Left cardiac atrium (tissue), 4 donors: ENCODE measurements around the gene PPP1R10. TPM values are rescaled to one million over a fixed set of nuclear protein-coding genes. Genes with fewer than 3 reads are reported as not detected.

Source experiments
- ATAC-seq, 2 donors: fragments of 200-7000 bp; cut with Tn5 transposase; one replicate each; pipeline ENCODE4 v1.9.1; 2020; ENCODE audit warnings: mild to moderate bottlenecking in 2 of 2, moderate library complexity in 2 of 2
- DNase-seq: peaks from one replicate; pipeline ENCODE4 v3.0.0-alpha.2; 2020
- intact Hi-C, 2 donors: fragments of 100-400 bp; cut with DNase I; formaldehyde crosslinking; loops; one replicate each; pipeline versions ENCODE4 v1.14.1 to v1.15.1; 2022 to 2023
- total RNA-seq, 2 donors: library from RNA; stranded (reverse); fragmentation: NEBNext Ultra II Directional; extraction: Animal tissue kit (Norgen Biotek cat#: 25700); gene quantifications; one replicate each; pipeline ENCODE4 v1.2.1, GENCODE V29; 2021
- donor health status: DM: no; HTN: yes; CAD: no.
- donor health status: DM: no; HTN: yes; CAD: no; lungs with severe emphysema.
- donor health status: DM: yes; HTN: yes; CAD: no.
- donor health status: Dilated cardiomyopathy.

PPP1R10 gene
- total RNA-seq, 2 donors from 2014 or later, result 37.3 to 42.1 TPM

GRCh38 chr6:30601815-30602641, 15.0 kb downstream of the PPP1R10 start:
- ATAC-seq, result no peak
- intact Hi-C loops, result no loop called here
- no peak for DNase-seq

DNA sequence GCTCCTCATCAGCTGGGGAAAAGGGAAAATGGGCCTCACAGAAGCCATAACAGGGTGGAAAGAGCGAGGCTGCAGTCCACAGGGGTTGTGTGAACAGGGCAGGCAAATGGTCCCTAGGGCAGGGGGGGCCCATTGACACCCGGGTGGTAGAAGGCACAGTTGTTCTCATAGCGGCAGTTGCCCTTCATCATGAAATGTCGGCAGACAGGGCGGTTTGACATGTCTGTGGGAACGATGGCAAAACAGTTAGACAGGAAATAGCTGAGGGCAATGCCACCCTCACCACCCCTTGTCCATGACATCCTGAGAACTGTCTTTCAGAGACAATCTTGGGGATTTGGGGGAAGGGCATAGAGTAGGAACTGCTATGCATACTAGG, 15.6 kb downstream of the PPP1R10 start:
- DNase-seq, result no peak
- ATAC-seq, result no peak
- intact Hi-C loops, result no loop called here

GRCh38 chr6:30600451-30600961, 16.5 kb downstream of the PPP1R10 start:
- DNase-seq (peak; percentile 44), ATAC-seq (no peak)
- intact Hi-C loops, result no loop called here

DNA sequence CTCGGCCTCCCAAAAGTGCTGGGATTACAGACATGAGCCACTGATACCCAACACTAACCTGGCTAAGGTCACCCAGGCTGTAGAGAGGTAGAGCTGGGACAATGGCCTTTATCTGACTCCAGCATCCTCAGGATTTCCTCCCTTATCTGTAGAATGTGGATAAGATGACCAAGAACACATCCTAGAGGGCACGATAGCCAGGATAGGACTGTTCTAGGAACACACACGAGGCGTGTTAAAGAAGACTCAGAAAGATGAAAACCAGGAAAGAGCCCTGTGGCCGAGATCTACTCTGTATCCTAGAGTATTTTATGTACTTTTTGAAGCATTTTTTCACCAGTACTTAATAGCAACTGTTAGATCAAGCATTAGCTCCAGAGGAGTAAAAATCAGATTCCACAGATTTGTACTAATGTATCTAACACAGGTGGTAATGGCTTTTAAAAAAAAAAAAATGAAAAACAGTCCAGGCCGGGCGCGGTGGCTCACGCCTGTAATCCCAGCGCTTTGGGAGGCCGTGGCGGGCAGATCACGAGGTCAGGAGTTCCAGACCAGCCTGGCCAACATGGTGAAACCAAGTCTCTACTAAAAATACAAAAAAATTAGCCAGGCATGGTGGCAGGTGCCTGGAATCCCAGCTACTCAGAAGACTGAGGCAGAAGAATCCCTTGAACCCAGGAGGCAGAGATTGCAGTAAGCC, 17.3 kb downstream of the PPP1R10 start:
- intact Hi-C loops, result loop anchor here in 1 of 2 donors (5.0 kb wide), 1 partner anchor 117 kb away; no protein-coding TSS in a partner anchor
- no peak for ATAC-seq
- DNase-seq, result no peak

- ATAC-seq, result no peak
- no peak for DNase-seq
- intact Hi-C loops, result loop anchor here in 1 of 2 donors (5.0 kb wide), 1 partner anchor 117 kb away; no protein-coding TSS in a partner anchor
These were observed 18.0 kb downstream of the PPP1R10 start for GRCh38 chr6:30598912-30599624.

DNA sequence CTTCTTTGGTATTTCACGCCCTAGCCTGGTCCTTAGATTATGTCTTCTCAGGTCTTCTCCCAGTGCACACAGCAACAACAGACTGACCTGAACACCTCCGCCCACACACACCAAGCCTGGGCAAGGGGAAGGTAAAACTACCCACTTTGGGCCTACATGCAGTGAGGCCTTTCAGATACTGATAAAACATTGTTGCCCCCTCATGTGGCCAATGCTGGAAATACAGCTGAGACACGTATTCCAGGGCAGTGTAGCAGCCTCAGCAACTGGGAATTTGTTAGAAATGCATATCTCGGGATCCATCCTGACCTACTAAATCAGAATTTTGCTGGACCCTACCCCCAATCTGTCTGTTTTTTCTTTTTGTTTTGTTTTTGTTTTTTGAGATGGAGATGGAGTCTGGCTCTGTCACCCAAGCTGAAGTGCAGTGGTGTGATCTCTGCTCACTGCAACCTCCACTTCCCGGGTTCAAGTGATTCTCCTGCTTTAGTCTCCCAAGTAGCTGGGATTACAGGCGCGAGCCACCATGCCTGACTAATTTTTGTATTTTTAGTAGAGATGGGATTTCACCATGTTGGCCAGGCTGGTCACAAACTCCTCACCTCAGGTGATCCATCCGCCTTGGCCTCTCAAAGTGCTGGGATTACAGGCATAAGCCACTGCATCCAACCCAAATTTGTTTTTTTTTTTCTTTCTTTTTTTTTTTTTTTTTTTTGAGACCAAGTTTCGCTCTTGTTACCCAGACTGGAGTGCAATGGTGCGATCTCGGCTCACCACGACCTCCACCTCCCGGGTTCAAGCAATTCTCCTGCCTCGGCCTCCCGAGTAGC, 19.5 kb downstream of the PPP1R10 start:
- ATAC-seq (peak; percentile 71 to 77), DNase-seq (peak; percentile 82)
- intact Hi-C loops, result loop anchor here in 1 of 2 donors (5.0 kb wide), 1 partner anchor 115 kb away; no protein-coding TSS in a partner anchor

DNA sequence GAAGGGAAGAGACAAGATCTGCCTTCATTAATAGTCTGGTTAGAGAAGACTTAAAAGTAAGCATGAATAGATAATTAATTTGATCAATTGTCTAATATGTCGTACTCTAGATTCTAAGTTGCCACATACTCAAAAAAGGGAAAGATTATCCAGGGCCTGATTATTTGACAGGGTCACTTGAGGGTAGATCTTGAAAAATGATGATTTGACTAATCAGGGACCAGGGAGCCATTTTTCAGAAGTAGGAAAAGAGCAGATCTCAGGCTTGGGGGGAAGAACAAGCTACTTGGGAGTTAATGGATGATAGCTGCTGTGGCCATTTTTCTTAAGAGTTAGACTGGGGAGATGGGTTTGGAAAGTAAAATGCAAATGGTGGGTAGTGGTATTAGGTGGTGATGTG, 24.8 kb downstream of the PPP1R10 start:
- ATAC-seq, result no peak
- intact Hi-C loops, result loop anchor here in 1 of 2 donors (5.0 kb wide), 1 partner anchor 45 kb away; no protein-coding TSS in a partner anchor

DNA sequence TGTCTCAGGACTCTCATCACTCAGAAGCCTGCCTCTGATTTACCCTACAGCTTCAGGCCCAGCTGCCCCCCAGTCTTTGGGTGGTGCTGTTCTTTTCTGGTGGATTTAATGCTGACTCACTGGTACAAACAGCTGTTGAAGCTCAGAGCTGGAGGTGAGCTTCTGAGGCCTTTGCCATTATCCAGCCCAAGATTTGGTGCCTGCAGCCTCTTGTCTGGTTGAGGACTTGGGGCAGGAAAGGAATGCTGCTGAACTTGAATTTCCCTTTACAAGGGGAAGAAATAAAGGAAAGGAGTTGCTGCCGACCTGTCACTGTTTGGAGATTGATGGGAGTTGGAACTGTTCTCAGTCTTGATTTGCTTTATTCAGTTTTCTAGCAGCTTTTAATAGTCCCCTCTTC, 26.0 kb downstream of the PPP1R10 start:
- peak in 1 of 2 donors; percentile 16 for ATAC-seq
- DNase-seq, result no peak
- intact Hi-C loops, result loop anchor here in 1 of 2 donors (5.0 kb wide), 1 partner anchor 44 kb away; no protein-coding TSS in a partner anchor

More for the DNA sequence above, 24.8 kb downstream of the PPP1R10 start:
- DNase-seq, result no peak

DNA sequence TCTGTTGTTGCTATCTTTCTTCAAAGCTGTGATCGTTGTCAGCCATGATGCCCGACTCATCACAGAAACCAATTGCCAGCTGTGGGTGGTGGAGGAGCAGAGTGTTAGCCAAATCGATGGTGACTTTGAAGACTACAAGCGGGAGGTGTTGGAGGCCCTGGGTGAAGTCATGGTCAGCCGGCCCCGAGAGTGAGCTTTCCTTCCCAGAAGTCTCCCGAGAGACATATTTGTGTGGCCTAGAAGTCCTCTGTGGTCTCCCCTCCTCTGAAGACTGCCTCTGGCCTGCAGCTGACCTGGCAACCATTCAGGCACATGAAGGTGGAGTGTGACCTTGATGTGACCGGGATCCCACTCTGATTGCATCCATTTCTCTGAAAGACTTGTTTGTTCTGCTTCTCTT, 26.5 kb downstream of the PPP1R10 start:
- intact Hi-C loops, result loop anchor here in 1 of 2 donors (5.0 kb wide), 1 partner anchor 43 kb away; no protein-coding TSS in a partner anchor
- DNase-seq (no peak), ATAC-seq (no peak)

- ATAC-seq (no peak), DNase-seq (no peak)
- intact Hi-C loops, result loop anchor here in 1 of 2 donors (5.0 kb wide), 1 partner anchor 43 kb away; no protein-coding TSS in a partner anchor
These were observed 27.2 kb downstream of the PPP1R10 start for GRCh38 chr6:30589754-30590358.

DNA sequence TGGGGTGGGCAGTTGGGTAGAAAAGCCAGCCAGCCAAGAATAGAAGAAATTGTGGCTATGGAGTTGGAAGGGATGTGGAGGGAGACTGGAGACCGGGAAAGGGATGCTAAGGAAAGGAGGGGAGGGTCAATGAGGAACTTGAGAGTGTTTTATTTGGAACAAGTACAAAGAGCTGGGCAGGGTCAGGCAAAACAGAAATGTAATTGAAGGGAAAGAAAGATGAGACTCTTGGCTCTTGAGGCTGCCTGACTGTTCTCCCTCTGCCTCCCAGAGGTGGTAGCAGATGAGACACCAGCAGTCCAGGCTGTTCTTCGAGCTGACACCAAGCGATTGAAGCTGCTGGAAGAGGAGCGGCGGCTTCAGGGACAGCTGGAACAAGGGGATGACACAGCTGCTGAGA, 33.1 kb downstream of the PPP1R10 start:
- DNase-seq, result no peak
- no peak for ATAC-seq
- intact Hi-C loops, result no loop called here

DNA sequence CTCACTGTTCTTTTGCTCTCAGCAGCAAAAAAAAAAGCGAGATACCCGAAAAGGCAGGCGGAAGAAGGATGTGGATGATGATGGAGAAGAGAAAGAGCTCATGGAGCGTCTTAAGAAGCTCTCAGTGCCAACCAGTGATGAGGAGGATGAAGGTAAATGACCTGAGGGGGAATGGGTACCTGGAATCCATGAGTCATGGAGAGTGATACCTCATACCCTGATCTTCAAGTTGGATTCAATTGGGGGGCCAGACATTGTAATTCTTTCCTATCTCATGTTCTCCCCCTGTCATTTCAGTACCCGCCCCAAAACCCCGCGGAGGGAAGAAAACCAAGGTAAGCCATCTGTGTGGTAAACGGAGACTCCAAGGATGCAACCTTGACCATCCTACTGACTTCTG, 39.0 kb downstream of the PPP1R10 start:
- DNase-seq (no peak), ATAC-seq (no peak)
- intact Hi-C loops, result no loop called here

GRCh38 chr6:30573113-30573512, 43.9 kb downstream of the PPP1R10 start:
- intact Hi-C loops, result no loop called here
- ATAC-seq, result no peak

GRCh38 chr6:30572148-30572547, 44.9 kb downstream of the PPP1R10 start:
- ATAC-seq, result no peak
- intact Hi-C loops, result no loop called here
- no peak for DNase-seq

More at GRCh38 chr6:30573113-30573512, 43.9 kb downstream of the PPP1R10 start:
- no peak for DNase-seq

- no peak for ATAC-seq
- intact Hi-C loops, result no loop called here
- no peak for DNase-seq
These were observed 45.3 kb downstream of the PPP1R10 start for GRCh38 chr6:30571762-30572082.

DNA sequence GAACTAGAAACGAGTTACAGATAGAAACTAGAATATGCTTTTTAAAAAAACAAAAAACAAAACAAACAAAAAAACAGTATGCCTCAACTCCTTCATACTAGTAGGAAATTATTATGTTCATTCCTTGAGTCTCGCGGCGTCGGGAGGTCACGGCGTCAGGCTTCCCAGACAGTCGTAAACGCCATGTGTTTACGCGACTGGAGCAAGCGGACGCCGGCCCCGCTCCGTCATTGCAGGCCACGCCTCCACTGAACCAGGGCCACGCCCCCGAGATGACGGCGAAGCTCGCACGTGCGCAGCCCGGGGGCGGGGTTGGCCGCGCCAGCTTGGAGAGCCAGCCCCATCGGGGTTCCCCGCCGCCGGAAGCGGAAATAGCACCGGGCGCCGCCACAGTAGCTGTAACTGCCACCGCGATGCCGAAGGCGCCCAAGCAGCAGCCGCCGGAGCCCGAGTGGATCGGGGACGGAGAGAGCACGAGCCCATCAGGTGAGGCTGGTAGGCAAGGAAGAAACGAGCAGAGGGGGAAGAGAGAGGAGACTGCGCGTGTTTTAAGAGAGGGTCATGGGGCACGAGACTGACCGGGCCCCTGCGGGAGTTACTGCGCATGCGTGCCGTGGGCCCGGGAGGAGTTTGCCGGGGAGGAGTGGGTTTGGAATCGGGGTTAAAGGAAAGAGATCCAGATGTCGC, 45.8 kb downstream of the PPP1R10 start, which contains the start of gene ABCF1:
Gene ABCF1 (plus strand): TSS at position 368 of the 687 bp plus-strand sequence. CDS start 46 bp downstream, at position 414.
- intact Hi-C loops, result no loop called here
- ATAC-seq, result peak; percentile 99 to 100
- DNase-seq, result peak; percentile 99

DNA sequence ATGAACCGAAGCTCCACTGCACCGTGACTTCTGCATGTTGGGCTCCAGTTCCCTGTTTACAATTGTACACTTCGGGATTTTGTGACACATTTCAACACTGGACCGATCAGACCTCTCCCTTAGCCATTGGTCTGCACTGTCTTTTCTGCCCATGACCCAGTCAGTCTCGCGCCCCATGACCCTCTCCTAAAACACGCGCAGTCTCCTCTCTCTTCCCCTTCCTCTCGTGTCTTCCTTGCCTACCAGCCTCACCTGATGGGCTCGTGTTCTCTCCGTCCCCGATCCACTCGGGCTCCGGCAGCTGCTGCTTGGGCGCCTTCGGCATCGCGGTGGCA, 46.3 kb downstream of the PPP1R10 start:
- DNase-seq (peak; percentile 31), ATAC-seq (peak; percentile 6 to 22)
- intact Hi-C loops, result no loop called here
